GM21528 (cell line): ENCODE results near the gene ADAT3.

Source experiments
- ATAC-seq: cut with Tn5 transposase; IDR thresholded peaks from one replicate; pipeline ENCODE4 v1.9.1; 2021; ENCODE audit warnings: mild to moderate bottlenecking, moderate library complexity; ENCODE audit not compliant: unreplicated experiment, low FRiP score

The ADAT3 gene

DNA sequence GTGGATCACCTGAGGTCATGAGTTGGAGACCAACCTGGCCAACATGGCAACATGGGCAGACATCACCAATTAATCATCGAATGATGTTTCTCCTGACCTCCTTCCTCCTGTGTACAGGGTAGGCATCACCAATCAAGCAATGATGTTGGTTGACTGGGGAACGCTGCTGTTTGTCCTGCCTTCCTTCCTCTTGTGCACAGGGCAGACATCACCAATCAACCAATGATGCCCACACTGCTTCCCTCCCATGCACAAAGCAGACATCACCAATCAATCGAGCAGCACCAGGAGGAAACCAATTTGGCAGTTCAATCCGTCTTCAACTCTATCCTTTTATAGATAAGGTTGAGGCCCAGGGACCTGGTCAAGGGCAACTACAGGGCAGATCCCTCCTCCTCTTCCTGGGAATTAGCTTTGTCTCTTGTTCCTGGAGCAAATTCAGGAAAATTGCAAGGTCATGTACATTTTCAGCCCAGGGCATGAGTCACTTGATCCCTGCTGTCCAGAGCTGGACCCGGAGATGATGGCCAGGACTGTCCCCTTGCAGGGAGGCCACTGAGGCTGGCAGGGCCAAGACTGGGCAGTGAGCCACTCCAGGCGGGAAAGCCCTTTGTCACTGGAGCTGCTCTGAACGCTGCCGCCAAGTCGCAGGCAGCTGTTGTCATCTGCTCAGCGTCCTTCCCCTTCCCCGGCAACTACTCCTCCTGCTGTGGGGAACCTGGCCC is 30.4 kb downstream of the ADAT3 start:
- ATAC-seq, result no peak

DNA sequence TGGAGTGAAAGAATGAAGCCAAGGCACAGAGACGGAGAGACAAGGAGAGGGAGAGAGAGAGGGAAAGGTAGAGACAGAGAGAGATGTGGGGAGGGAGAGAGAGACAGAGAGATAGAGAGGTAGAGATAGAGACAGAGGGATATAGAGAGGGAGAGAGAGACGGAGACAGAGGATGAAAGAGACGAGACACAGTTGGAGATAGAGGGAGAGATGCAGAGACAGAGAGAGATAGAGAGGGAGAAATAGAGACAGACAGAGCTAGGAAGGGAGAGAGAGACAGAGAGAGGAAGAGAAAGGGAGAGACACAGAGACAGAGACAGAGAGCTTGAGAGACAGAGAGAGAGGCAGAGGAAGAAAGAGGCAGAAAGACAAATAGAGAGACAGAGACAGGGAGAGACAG is 31.2 kb downstream of the ADAT3 start:
- ATAC-seq, result no peak

DNA sequence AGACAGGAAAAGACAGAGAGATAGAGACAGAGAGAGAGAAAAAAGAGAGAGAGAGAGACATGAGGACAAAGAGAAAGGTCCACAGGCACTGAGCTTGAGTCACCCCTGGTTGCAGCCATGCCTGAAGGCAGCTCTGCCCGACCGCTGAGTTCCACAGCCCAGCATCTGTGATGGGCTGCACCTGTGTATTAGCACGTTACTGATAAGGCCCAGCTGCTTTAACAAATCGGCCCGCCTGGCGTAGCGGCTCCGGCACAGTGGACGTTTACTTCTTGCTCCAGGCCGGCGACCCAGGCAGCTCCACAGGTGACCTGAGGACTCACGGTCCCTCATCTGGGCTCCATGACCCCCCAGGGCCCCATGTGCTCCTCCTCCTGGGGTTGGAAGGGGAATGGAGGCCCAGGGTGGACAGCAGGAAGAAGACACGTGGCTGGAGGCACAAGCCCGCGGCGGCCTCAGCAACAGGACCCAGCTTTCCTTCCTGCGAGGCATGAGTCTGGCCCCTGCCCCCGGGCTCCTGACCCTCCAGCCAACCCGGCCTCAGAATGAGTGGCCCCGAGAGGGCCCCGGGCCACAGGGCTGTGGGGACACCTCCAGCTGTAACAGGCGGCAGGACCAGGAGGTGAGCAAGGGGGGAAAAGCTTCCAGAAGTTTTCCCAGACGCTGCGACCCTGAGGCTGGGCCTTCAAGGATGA is 31.9 kb downstream of the ADAT3 start:
- no peak for ATAC-seq

DNA sequence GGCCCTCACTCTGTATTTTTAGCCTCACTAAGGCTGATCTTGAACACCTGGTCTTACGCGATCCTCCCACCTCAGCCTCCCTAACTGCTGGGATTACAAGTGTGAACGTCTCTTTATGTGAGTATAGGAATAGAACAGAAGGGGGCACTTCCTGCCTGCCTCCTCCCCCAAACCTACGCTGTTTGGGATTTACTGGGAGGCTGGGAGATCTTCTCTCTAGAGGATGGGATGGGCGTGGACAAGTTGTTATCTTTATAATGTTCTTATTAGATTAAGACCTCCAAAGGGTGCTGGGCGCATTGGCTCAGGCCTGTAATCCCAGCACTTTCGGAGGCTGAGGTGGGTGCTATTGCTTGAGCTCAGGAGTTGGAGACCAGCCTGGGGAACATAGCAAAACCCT is 32.9 kb downstream of the ADAT3 start:
- no peak for ATAC-seq

DNA sequence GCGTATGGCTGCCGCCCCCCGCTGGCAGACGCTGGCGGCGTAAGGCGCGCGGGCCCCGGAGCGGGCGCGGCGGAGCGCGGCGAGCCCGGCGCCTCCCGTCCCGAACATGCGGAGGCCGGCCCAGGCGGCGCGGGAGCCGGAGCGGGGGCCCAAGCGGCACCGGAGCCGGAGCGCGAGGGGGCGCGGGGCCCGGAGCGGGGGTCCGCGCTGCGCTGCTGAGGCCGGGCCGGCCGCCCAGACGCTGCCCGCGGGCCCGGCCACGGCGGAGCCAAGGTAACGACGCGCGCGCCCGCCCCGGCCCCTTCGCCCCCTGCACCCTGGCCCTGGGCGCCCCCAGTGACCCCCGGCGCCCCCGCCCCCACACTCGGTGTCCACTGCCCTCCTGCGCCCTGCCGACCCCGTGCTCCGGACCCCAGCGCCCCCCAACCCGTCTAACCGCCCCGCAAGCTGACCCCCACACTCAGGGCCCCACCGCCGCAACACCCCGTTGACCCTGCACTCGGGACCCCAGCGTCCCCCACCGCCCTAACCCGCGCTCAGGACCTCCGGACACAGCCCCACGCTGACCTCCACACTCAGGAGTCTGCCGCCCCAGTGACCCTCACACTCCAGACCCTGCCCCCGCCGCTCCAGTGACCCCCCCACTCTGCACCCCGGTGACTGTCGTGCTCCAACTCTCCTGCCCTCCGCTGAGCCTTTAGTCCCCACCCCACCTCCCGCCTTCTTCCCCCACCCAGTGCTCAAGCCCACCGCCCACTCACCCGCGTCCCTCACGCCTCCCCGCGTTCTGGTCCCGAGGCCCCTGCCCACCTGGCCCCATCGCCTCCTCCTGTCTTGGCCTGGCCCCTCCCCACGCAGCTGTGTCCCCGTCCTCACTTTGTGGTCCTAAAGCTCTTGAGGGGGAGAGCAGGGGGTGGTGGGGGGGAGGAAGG is 36.2 kb downstream of the ADAT3 start, which contains the start of gene CSNK1G2:
TSS of gene CSNK1G2 (plus strand) at position 27 of the 932 bp plus-strand sequence. CDS start 28,601 bp downstream, outside the sequence.
- peak; percentile 56 for ATAC-seq

DNA sequence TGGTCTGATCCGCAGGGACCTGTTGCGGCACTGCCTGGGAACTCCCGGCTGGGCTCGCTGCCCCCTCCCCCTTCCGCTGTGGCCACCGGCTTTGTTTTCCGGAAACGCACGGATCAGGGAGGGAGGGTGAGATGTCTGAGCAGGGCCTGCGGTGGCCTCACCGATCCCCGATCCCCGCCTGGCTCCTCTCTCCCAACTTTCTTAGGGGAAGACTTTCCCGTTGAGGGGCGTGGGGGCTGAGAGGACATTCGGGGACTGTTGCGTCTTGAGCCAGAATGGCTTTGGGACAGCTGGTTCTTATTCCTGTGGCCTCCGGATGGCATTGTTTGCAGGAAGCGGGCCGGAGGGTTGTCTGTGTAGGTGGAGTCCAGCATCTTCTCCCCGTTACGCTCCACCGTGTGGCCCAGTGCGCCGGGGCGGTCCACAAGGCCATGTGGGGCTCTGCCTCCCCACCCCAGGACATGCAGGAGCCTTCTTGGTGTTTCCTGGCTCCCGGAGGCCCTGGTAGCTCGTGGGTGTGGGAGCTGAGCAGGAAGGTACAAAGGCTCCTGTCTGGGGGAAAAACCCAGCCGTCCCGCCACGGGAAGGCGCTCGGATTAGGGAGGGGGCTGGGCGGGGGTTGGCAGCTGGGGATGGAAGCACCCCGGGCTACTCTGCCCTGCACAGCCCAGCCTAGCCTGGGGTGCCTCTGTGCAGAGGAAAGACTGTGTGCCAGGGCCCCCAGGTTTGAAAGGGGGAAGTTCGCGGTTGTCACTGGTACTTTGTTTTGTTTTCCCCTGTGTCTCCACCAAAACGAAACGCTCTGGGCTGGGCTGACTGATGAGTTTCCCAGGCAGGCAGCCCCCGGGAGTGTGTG is 37.1 kb downstream of the ADAT3 start:
- ATAC-seq, result no peak

DNA sequence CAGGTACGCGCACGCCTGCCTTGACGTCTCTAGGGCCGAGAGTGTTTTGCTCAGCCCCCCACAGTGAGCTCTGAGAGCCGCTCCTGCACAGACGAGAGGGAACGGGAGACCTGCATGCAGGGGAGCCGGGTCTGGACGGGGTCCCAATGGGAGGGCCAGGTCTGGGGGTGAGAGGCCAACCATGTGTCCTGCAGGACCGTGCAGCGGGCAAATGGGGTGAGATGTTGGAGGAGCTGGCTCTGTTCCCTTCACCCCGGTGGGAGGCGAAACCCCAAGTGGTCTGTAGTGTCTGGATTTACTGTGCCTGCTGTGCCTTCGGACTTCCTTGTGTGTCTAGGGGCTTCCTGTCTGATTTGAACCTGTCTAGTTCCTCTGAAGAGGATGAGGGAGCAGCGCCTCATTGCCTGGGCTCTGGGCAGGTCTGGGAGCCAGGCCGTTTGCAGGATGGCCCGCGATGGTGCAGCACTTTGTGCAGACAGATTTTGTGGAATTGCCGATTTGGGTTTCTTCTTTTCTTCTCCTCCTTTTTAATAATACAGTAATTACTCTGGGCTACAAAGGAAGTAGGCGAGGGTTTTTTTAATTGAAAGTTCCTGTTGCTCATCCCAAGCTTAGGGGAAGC is 37.8 kb downstream of the ADAT3 start:
- ATAC-seq, result no peak

DNA sequence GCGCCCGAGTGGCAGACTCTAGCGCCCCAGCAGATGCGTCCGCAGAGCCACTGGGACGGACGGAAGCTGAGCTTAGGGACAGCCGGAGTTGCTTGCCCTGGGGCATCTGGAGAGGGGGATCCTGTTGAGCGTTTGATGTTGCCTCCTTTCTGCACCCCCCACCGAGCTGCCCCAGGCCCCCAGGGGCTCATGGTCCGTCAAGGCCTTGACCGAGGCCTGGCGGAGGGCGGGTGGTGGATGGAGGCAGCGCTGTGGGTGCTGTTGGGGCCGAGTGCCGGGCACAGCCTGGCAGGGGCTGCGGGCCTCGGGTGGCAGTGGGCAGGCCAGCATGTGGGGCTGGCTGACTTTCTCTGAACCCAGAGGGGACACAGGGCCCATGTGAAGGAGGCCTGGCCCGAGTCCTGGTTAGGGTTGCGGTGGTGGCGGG is 38.5 kb downstream of the ADAT3 start:
- ATAC-seq, result no peak

DNA sequence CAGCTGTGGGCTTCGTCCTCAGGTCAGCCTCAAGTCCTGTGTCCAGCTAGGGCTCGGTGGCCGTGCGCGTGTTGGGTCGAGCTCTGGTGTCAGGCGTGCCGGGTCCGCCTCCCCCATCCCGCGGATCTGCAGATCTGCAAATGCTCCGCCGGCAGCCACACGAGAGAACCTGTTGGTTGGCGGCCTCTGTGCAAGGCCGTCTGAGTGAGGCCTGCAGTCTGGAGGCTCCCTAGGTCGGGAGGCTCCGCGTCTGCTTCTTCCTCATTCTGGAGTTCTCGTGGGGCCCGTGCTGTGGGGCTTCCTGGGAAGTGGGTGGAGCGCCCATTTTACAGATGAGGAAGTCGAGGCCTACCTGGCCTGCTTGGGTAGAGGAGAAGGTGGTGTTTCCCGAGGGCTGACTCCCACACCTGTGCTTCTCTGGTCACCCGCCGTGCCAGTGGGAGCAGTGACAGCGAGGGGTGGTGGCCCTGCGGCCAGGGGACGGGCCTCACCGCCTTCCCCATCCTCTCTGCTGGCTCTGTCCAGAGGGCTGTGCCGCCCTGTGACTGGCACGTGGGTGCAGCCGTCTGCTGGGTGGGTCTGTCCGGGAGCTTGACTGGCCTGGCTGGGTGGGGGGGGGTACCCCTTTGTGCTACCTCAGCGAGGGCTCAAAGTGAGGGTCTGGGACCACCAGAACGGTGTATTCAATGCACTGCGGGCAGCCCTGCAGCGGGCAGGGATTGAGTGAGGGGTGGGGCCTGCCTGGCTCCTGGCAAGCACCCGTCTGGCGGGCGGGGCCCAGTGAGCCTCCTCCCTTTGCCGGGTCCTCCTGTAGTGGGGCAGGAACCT is 39.1 kb downstream of the ADAT3 start:
- no peak for ATAC-seq

DNA sequence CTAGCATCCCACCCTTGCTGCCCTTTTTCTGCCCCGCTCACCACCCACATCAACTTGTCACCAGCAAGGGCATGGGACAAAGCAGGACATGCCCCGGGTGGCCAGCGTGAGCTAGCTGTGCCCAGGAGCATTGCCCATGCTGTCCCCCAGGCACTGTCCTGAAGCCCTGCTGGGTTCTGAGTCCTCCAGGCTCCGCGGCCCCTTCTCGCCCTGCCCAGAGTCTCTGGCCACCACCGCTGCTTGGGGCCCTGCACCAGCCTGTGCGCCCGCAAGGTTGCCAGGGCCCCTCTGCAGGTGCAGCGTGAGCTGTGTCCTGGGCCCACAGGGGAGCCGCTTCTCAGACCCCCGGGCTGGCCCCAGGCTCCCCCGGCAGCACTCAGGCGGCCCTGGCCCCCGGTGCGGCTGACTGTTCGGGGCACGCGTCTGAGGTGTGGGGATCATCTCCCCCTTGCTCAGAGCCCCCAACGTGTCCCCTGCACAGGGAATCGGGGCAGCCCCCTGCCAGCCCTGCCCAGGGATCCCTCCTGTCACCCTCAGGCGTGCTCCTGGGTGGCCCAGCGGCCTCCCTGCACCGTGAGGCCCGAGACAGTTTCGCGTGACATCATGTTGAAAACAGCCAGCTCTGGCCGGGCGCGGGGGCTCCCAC is 39.8 kb downstream of the ADAT3 start:
- no peak for ATAC-seq

DNA sequence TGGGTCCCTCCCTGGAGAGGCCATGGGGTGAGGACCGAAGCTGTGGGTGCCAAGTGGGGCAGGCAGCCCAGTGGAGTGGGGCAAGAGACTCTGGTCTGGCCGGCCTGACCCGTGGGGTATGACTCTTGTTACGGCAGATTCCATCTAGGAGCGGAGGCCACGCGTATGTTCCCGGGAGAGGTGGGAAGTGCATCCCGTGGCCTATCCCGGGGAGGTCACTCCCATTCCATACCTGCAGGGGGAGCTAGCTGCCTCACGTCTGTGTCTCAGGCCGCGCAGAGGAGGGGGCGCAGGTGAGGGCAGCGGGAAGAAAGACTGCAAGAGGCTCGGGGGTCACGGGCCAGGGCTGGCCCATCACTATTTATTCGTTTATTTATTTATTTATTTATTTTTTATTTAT is 40.7 kb downstream of the ADAT3 start:
- ATAC-seq, result no peak

DNA sequence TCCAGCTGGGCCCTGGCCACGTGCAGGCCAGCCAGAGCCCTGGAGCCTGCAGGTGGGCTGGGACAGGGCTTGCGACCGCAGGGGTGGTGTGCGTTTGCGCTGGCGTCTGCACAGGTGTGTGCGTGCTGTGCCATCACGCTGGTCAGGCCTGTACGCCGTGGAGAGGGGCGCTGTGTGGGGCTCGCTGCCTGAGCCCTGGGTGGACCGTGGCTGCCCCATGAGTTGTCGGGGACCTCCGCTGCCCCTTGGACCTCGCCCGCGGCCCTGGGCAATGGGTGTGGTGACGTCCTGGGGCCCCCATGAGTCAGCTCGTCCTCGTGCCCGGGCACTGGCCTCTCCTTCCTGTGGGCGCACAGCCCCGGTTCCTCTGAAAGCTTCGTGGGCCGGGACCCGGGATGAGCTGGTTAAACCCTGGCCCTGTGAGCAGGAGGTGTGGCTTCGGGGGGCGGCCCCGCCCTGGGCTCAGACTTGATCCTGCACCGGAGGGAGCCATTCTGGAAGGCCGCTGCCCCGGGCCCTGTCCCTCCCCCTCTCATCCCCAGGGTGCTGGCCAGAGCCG is 42.5 kb downstream of the ADAT3 start:
- ATAC-seq, result no peak

DNA sequence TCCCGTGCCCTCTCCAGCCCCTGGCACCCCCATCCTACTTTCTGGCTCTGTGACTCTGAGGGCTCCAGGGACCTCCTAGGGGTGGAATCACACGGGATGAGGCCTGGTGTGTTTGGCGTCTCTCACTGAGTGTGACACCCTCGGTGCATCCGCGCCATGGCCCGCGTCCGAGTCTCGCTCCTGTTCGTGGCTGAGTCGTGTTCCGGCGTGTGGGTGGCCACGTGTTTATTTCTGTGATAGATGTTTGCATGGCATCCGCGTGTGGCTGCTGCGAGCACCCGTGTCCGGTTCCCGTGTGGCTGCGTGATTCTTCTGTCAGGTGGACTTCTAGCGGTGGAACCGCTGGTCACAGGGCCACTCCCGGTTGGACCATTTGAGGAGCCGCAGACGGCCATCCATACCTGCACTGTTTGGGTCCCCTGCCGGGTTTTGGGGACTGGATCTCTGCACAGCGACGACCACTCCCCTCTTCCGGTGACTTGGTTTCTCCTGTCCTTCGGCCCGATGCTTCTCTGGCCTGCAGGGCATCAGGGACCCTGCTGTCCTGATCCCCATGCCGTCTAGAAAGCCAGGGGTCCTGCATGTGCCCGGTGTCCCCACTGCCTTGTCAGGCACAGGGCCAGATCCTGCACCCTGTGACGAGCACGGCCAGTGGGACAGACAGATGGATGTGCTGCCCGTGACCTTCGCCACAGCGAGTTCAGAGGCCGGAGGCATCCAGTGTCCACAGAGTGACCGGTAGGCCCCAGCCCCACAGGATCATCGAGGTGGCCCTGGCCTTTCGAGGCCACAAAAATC is 44.3 kb downstream of the ADAT3 start:
- no peak for ATAC-seq

DNA sequence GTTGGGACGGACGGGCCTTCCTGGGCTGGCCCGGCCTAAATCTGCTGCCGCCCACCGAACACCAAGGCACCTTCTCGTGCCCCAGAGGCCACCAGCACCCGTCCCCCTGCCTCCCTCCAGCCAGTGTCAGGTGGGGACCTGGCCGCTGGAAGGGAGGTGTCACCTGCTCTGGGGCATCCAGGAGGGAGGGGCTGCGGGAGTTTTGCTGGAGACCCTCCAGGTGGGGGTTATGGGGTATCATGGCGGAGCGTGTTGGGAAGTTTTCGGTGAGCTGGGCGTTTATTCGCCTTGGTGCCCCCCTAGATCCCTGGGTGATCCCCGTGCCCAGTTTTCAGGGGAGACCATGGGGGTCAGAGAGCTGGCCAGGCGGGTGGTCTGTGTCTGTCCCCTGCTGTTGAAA is 45.4 kb downstream of the ADAT3 start:
- no peak for ATAC-seq

DNA sequence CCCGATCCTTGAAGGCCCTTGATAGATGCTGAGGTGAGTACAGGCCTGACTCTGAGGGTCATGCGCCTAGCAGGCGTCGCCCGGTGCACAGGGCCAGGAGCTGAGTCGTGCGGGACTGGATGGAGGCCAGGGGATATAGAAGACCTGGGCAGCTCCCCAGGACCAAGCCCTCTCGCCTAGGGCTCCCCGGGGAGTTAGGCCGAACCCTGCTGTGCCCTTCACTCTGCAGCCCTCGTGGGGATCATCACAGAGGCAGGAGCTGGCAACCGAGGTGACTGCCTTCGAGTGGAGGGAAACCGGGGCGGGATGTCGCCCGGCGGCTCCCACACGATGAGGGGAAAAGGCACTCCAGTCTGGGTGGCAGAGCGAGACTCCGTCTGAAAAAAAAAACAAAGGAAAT is 47.4 kb downstream of the ADAT3 start:
- no peak for ATAC-seq

DNA sequence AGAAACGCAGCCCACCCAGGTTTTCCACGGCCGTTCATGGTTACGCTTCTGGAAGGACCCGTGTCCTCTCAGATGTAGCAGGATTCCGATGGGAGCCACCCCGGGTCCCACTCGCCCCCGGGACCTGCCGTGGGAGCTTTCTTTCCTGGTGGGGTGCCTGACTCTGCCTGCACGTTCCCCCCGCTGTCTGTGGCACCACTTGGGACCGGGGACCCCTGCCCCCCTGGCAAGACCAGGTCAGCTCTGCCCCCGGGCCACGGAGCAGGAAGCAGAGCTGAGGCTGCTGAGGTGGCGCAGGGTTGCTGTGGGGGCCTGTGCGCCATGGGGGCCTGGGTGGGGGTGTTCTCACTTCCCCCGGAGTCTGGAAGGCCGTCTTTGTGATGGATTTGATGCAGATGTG is 47.8 kb downstream of the ADAT3 start:
- no peak for ATAC-seq

DNA sequence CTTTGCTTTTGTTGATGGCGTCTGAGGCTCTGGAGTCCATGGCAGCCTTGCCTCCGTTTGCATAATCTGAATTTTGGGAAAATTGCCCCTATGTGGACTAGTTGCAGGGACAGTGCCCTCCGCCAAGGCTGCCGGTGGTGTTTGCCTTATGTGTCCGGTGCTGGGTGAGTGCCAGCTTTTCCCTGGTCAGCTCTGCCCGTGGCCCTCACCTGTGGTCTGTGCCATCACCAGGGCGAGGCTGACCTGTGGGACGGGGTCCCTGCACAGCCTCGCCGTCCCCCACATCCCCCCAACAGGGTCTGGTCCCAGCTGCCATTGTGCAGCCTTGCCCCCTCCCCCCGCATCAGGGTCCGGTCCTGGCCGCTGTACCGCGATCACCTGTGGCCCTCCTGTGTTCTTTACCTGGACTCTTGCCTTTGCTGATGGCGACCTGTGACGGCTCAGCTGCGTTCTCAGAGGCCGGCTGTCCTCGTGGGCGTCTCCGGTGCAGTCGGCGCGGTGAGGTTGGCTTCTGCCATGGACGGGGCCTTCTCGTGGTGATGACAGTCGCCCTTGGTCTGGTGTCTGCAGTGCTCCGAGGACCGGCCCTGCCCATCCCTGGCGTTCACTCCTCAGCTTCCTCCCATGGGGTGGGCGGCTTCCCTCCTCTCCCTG is 48.4 kb downstream of the ADAT3 start:
- no peak for ATAC-seq
